ENCODE results near the gene NAT8.
"Not testable (repeated sequence)": the region's sequence is repeated elsewhere in the genome, so short reads cannot be mapped to it uniquely, and the experiment has no call there.

The NAT8 gene

DNA sequence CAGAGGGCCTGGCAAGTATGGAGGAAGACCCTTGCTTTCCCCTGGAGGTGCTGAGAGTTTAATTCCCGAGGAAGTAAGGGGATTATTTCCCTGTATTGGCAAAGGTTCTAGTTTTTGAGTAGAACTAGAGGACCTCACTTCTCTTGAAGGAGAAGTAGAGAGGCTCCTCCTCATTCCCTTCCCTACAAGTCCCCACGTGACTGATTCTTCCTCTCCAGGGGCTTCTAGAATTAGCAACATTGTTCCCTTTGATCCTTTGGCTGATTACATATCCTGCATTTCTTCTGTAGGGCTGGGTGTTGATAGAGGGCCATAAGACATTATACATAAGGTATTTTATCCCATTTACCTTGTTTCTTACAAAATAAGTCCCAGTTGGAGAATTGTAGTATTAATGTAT is 35.8 kb upstream of the NAT8 start:
- not testable (repeated sequence) for H3K4me1 ChIP-seq (ENCODE audit: insufficient read depth, low read length, poor library complexity, severe bottlenecking); H3F3A ChIP-seq (ENCODE audit: low read depth); H3K9ac ChIP-seq (ENCODE audit: low read depth, low read length, poor library complexity, severe bottlenecking); H3K79me2 ChIP-seq (ENCODE audit: insufficient read depth, low read length); H3K9me2 ChIP-seq (replicated peaks; ENCODE audit: low read depth, low read length); H3K4me2 ChIP-seq (ENCODE audit: low read depth, low read length, poor library complexity, severe bottlenecking); H3K9me3 ChIP-seq (ENCODE audit: insufficient read depth, low read depth, low read length); H3K27me3 ChIP-seq (ENCODE audit: insufficient read depth, low read length, poor library complexity, severe bottlenecking); H3K4me3 ChIP-seq (ENCODE audit: low read length, poor library complexity, severe bottlenecking); H3K36me3 ChIP-seq (ENCODE audit: insufficient read depth, low read length); H4K20me1 ChIP-seq (ENCODE audit: insufficient read depth, low read length, poor library complexity, severe bottlenecking); H2AFZ ChIP-seq (ENCODE audit: low read length)

DNA sequence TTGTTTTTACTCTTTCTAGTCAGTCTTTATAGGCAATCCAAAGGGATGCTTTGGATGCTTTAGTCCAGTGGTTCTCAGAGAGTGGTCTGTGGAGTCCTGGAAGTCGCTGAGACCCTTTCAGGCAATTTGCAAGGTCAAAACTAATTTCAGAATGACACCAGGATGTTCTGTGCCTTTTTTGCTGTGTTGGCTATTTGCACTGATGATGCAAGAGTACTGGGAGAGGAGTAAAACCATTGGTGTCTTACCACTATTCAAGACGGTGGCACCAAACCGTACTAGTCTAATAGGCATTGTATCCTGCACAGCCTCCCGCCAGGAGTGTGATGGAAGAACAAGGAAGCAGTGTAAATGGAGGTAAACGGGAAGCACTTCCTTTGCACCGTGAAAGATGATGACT is 34.0 kb upstream of the NAT8 start:
- H3K9ac ChIP-seq (ENCODE audit: low read depth, low read length, poor library complexity, severe bottlenecking); H2AFZ ChIP-seq (ENCODE audit: low read length); H3K4me1 ChIP-seq (ENCODE audit: insufficient read depth, low read length, poor library complexity, severe bottlenecking); H3K36me3 ChIP-seq (ENCODE audit: insufficient read depth, low read length); H3K4me2 ChIP-seq (ENCODE audit: low read depth, low read length, poor library complexity, severe bottlenecking); H3K27me3 ChIP-seq (ENCODE audit: insufficient read depth, low read length, poor library complexity, severe bottlenecking); H3K9me3 ChIP-seq (ENCODE audit: insufficient read depth, low read depth, low read length); H4K20me1 ChIP-seq (ENCODE audit: insufficient read depth, low read length, poor library complexity, severe bottlenecking); H3K79me2 ChIP-seq (ENCODE audit: insufficient read depth, low read length); H3K4me3 ChIP-seq (ENCODE audit: low read length, poor library complexity, severe bottlenecking); H3K9me2 ChIP-seq (replicated peaks; ENCODE audit: low read depth, low read length); H3F3A ChIP-seq (ENCODE audit: low read depth): not testable (repeated sequence)

GRCh38 chr2:73674696-73675157 is 32.5 kb upstream of the NAT8 start:
- H3K27me3 ChIP-seq (ENCODE audit: insufficient read depth, low read length, poor library complexity, severe bottlenecking); H3K4me2 ChIP-seq (ENCODE audit: low read depth, low read length, poor library complexity, severe bottlenecking); H2AFZ ChIP-seq (ENCODE audit: low read length); H3K9me3 ChIP-seq (ENCODE audit: insufficient read depth, low read depth, low read length); H3K79me2 ChIP-seq (ENCODE audit: insufficient read depth, low read length); H3F3A ChIP-seq (ENCODE audit: low read depth); H3K36me3 ChIP-seq (ENCODE audit: insufficient read depth, low read length); H4K20me1 ChIP-seq (ENCODE audit: insufficient read depth, low read length, poor library complexity, severe bottlenecking); H3K4me1 ChIP-seq (ENCODE audit: insufficient read depth, low read length, poor library complexity, severe bottlenecking); H3K9me2 ChIP-seq (replicated peaks; ENCODE audit: low read depth, low read length); H3K9ac ChIP-seq (ENCODE audit: low read depth, low read length, poor library complexity, severe bottlenecking); H3K4me3 ChIP-seq (ENCODE audit: low read length, poor library complexity, severe bottlenecking): not testable (repeated sequence)

DNA sequence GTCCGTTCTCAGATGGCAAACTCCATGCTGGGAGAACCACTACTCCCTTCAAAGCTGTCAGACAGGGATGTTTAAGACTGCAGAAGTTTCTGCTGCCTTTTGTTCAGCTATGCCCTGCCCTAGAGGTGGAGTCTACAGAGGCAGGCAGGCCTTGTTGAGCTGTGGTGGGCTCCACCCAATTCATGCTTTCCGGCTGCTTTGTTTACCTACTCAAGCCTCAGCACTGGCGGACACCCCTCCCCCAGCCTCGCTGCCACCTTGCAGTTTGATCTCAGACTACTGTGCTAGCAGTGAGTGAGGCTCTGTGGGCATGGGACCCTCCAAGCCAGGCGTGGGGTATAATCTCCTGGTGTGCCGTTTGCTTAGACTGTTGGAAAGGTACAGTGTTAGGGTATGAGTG is 27.8 kb upstream of the NAT8 start:
- not testable (repeated sequence) for H3K9me2 ChIP-seq (replicated peaks; ENCODE audit: low read depth, low read length); H3K4me3 ChIP-seq (ENCODE audit: low read length, poor library complexity, severe bottlenecking); H3K36me3 ChIP-seq (ENCODE audit: insufficient read depth, low read length); H2AFZ ChIP-seq (ENCODE audit: low read length); H3K79me2 ChIP-seq (ENCODE audit: insufficient read depth, low read length); H3K27me3 ChIP-seq (ENCODE audit: insufficient read depth, low read length, poor library complexity, severe bottlenecking); H3K4me1 ChIP-seq (ENCODE audit: insufficient read depth, low read length, poor library complexity, severe bottlenecking); H3K9me3 ChIP-seq (ENCODE audit: insufficient read depth, low read depth, low read length); H3K9ac ChIP-seq (ENCODE audit: low read depth, low read length, poor library complexity, severe bottlenecking); H4K20me1 ChIP-seq (ENCODE audit: insufficient read depth, low read length, poor library complexity, severe bottlenecking); H3F3A ChIP-seq (ENCODE audit: low read depth); H3K4me2 ChIP-seq (ENCODE audit: low read depth, low read length, poor library complexity, severe bottlenecking)

GRCh38 chr2:73667239-73667638 is 25.0 kb upstream of the NAT8 start:
- H3K4me2 ChIP-seq (ENCODE audit: low read depth, low read length, poor library complexity, severe bottlenecking); H3K9me2 ChIP-seq (replicated peaks; ENCODE audit: low read depth, low read length); H3K36me3 ChIP-seq (ENCODE audit: insufficient read depth, low read length); H4K20me1 ChIP-seq (ENCODE audit: insufficient read depth, low read length, poor library complexity, severe bottlenecking); H3K9ac ChIP-seq (ENCODE audit: low read depth, low read length, poor library complexity, severe bottlenecking); H3K4me3 ChIP-seq (ENCODE audit: low read length, poor library complexity, severe bottlenecking); H3K79me2 ChIP-seq (ENCODE audit: insufficient read depth, low read length); H3F3A ChIP-seq (ENCODE audit: low read depth); H3K27me3 ChIP-seq (ENCODE audit: insufficient read depth, low read length, poor library complexity, severe bottlenecking); H2AFZ ChIP-seq (ENCODE audit: low read length); H3K4me1 ChIP-seq (ENCODE audit: insufficient read depth, low read length, poor library complexity, severe bottlenecking); H3K9me3 ChIP-seq (ENCODE audit: insufficient read depth, low read depth, low read length): not testable (repeated sequence)

GRCh38 chr2:73654175-73654574 is 12.0 kb upstream of the NAT8 start:
- H3K4me2 ChIP-seq (ENCODE audit: low read depth, low read length, poor library complexity, severe bottlenecking), result no peak overlapping the region
- no peaks in the 10 kb centered on the region for H3K4me1 ChIP-seq (ENCODE audit: insufficient read depth, low read length, poor library complexity, severe bottlenecking)
- no peak overlapping the region for H3K9ac ChIP-seq (ENCODE audit: low read depth, low read length, poor library complexity, severe bottlenecking)
- no peaks in the 10 kb centered on the region for H3K9me2 ChIP-seq (replicated peaks; ENCODE audit: low read depth, low read length)
- no peak overlapping the region for H2AFZ ChIP-seq (ENCODE audit: low read length)
- no peaks in the 10 kb centered on the region for H3K9me3 ChIP-seq (ENCODE audit: insufficient read depth, low read depth, low read length)
- H3F3A ChIP-seq (ENCODE audit: low read depth), result no peaks in the 10 kb centered on the region
- no peaks in the 10 kb centered on the region for H3K27me3 ChIP-seq (ENCODE audit: insufficient read depth, low read length, poor library complexity, severe bottlenecking)
- TF ChIP-seq EZH2phosphoT487 (IDR thresholded peaks at IDR 0.05; ENCODE audit: borderline replicate concordance) (no peak), CTCF (conservative IDR thresholded peaks at IDR 0.05; ENCODE audit: low read length) (no peak)
- no peaks in the 10 kb centered on the region for H3K36me3 ChIP-seq (ENCODE audit: insufficient read depth, low read length)
- H3K79me2 ChIP-seq (ENCODE audit: insufficient read depth, low read length), result no peaks in the 10 kb centered on the region
- no peak overlapping the region for H3K4me3 ChIP-seq (ENCODE audit: low read length, poor library complexity, severe bottlenecking)
- no peaks in the 10 kb centered on the region for H4K20me1 ChIP-seq (ENCODE audit: insufficient read depth, low read length, poor library complexity, severe bottlenecking)
